ENCODE measurements around the gene DYRK1A. TPM values are rescaled to one million over a fixed set of nuclear protein-coding genes. Genes with fewer than 3 reads are reported as not detected.

DYRK1A gene
- total RNA-seq, 1 experiment from 2014 or later: 48.7 TPM

DNA sequence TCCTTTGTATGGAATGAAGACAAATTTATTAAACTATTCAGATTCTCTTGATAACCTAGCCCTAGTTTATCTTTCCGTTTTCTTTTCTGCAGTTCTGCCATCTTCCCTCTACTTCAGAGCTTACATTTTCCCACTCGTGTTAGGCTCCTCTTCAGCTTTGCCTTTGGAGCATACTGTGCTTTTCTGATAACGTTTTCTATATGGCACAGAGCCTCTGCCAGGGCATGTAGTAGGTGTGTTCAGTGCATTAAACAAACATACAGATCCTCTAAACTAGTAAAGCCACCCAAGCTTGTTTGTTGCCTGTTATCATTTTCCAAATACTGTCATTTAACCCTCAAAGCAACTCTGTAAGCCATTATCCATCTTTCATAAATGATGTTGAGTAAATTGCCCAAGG, 25.1 kb downstream of the DYRK1A start:
- H3K4me2 ChIP-seq (ENCODE audit: low read length): no peak overlapping the region
- peaks cover 81% of the 10 kb centered on the region for H4K20me1 ChIP-seq (ENCODE audit: low read length)
- DNase-seq (no peak), ATAC-seq (no peak)
- no peak overlapping the region for H3K4me3 ChIP-seq (ENCODE audit: low read length)
- H3K27ac ChIP-seq (ENCODE audit: low read length): no peak overlapping the region
- H3K9ac ChIP-seq (ENCODE audit: low read length): no peak overlapping the region
- CTCF ChIA-PET: no interaction called here
- no peak overlapping the region for H2AFZ ChIP-seq (ENCODE audit: low read length)
- TF ChIP-seq EZH2 (IDR thresholded peaks at IDR 0.05; ENCODE audit: low read length, unreplicated experiment) (no peak), CTCF (conservative IDR thresholded peaks at IDR 0.05; ENCODE audit: low read depth, low read length) (no peak), EZH2phosphoT487 (IDR thresholded peaks at IDR 0.05; ENCODE audit: borderline replicate concordance, low read length) (no peak)
- H3K79me2 ChIP-seq (ENCODE audit: low read length): peaks cover 100% of the 10 kb centered on the region
- no peaks in the 10 kb centered on the region for H3F3A ChIP-seq (ENCODE audit: low read length, unreplicated experiment)
- no peaks in the 10 kb centered on the region for H3K9me3 ChIP-seq (ENCODE audit: low read length)
- BruUV-seq (replicated peaks): no TSS peak
- POLR2A ChIA-PET (ENCODE audit: unreplicated experiment): no interaction called here
- H3K9me2 ChIP-seq (replicated peaks; ENCODE audit: low read length): no peaks in the 10 kb centered on the region
- H3K4me1 ChIP-seq (ENCODE audit: insufficient read depth, low read length): no peaks in the 10 kb centered on the region
- H3K27me3 ChIP-seq (ENCODE audit: low read length): no peaks in the 10 kb centered on the region
- peaks cover 5% of the 10 kb centered on the region; the same call in 1 of the 2 replicates for H3K36me3 ChIP-seq (ENCODE audit: low read depth, low read length)
- intact Hi-C loops (cut with micrococcal nuclease): no loop called here

DNA sequence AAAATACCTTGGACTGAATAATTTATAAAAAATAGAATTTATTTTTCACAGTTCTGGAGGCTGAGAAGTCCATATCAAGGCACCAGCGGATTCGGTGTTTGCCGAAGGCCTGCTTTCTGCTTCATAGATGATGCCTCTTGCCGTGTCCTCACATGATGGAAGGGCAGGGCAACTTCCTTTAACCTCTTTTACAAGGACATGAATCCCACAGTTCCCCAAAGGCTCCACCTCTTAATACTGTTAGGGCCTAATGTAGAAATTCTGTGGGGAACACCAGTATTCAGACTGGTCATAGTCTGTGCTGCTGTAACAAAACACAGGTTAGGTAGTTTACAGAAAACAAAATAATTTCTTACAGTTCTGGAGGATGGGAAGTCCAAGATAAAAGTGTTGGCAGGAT, 25.9 kb downstream of the DYRK1A start:
- no peak for TF ChIP-seq EZH2 (IDR thresholded peaks at IDR 0.05; ENCODE audit: low read length, unreplicated experiment)
- TF ChIP-seq EZH2phosphoT487 (IDR thresholded peaks at IDR 0.05; ENCODE audit: borderline replicate concordance, low read length): no peak
- TF ChIP-seq CTCF (conservative IDR thresholded peaks at IDR 0.05; ENCODE audit: low read depth, low read length): no peak
- Histone ChIP-seq H3K79me2 (ENCODE audit: low read length) (peaks cover 100% of the 10 kb centered on the region), H3K4me3 (ENCODE audit: low read length) (no peak overlapping the region), H3K9ac (ENCODE audit: low read length) (no peak overlapping the region), H3K9me3 (ENCODE audit: low read length) (no peaks in the 10 kb centered on the region), H4K20me1 (ENCODE audit: low read length) (peaks cover 81% of the 10 kb centered on the region), H3K9me2 (replicated peaks; ENCODE audit: low read length) (no peaks in the 10 kb centered on the region), H3K4me1 (ENCODE audit: insufficient read depth, low read length) (no peaks in the 10 kb centered on the region), H2AFZ (ENCODE audit: low read length) (no peak overlapping the region), H3K4me2 (ENCODE audit: low read length) (no peak overlapping the region), H3K27ac (ENCODE audit: low read length) (no peak overlapping the region), H3K27me3 (ENCODE audit: low read length) (no peaks in the 10 kb centered on the region), H3F3A (ENCODE audit: low read length, unreplicated experiment) (no peaks in the 10 kb centered on the region), H3K36me3 (ENCODE audit: low read depth, low read length) (peaks cover 9% of the 10 kb centered on the region; the same call in 1 of the 2 replicates)
- ChIA-PET CTCF (no interaction called here), POLR2A (ENCODE audit: unreplicated experiment) (no interaction called here)
- ATAC-seq (no peak), DNase-seq (no peak)
- intact Hi-C loops (cut with micrococcal nuclease): no loop called here
- no TSS peak for BruUV-seq (replicated peaks)

GRCh38 chr21:37393030-37393429, 26.5 kb downstream of the DYRK1A start:
- Histone ChIP-seq H3K27me3 (ENCODE audit: low read length) (no peaks in the 10 kb centered on the region), H3F3A (ENCODE audit: low read length, unreplicated experiment) (no peaks in the 10 kb centered on the region), H3K4me1 (ENCODE audit: insufficient read depth, low read length) (no peaks in the 10 kb centered on the region), H2AFZ (ENCODE audit: low read length) (no peak overlapping the region), H3K36me3 (ENCODE audit: low read depth, low read length) (peaks cover 9% of the 10 kb centered on the region; the same call in 1 of the 2 replicates), H3K4me2 (ENCODE audit: low read length) (no peak overlapping the region), H3K9ac (ENCODE audit: low read length) (no peak overlapping the region), H3K27ac (ENCODE audit: low read length) (no peak overlapping the region), H3K9me2 (replicated peaks; ENCODE audit: low read length) (no peaks in the 10 kb centered on the region), H3K9me3 (ENCODE audit: low read length) (no peaks in the 10 kb centered on the region), H4K20me1 (ENCODE audit: low read length) (peaks cover 79% of the 10 kb centered on the region), H3K79me2 (ENCODE audit: low read length) (peaks cover 99% of the 10 kb centered on the region), H3K4me3 (ENCODE audit: low read length) (no peak overlapping the region)
- ChIA-PET CTCF (no interaction called here), POLR2A (ENCODE audit: unreplicated experiment) (no interaction called here)
- intact Hi-C loops (cut with micrococcal nuclease): no loop called here
- DNase-seq (no peak), ATAC-seq (no peak)
- TF ChIP-seq CTCF (conservative IDR thresholded peaks at IDR 0.05; ENCODE audit: low read depth, low read length) (no peak), EZH2 (IDR thresholded peaks at IDR 0.05; ENCODE audit: low read length, unreplicated experiment) (no peak), EZH2phosphoT487 (IDR thresholded peaks at IDR 0.05; ENCODE audit: borderline replicate concordance, low read length) (no peak)
- BruUV-seq (replicated peaks): no TSS peak
